GM19467 (cell line): Measurements from ENCODE around the gene TTC34.

Experiments used
- ATAC-seq: cut with Tn5 transposase; IDR thresholded peaks from one replicate; pipeline ENCODE4 v1.9.1; 2021; ENCODE audit warnings: mild to moderate bottlenecking, moderate library complexity; ENCODE audit not compliant: unreplicated experiment

Gene TTC34

GRCh38 chr1:2814511-2815075 lies 13.1 kb upstream of the TTC34 start:
- no peak for ATAC-seq

GRCh38 chr1:2812939-2813653 lies 11.6 kb upstream of the TTC34 start:
- ATAC-seq = no peak

GRCh38 chr1:2812136-2812535 lies 10.6 kb upstream of the TTC34 start:
- ATAC-seq = no peak

GRCh38 chr1:2811533-2811918 lies 10.0 kb upstream of the TTC34 start:
- ATAC-seq = no peak

- ATAC-seq = no peak
These were observed 9.5 kb upstream of the TTC34 start for GRCh38 chr1:2810899-2811532.

- ATAC-seq = no peak
These were observed 8.8 kb upstream of the TTC34 start for GRCh38 chr1:2810281-2810680.

GRCh38 chr1:2809656-2810055 lies 8.2 kb upstream of the TTC34 start:
- ATAC-seq = no peak

- ATAC-seq = no peak
These were observed 7.5 kb upstream of the TTC34 start for GRCh38 chr1:2808831-2809605.

- ATAC-seq = no peak
These were observed 6.9 kb upstream of the TTC34 start for GRCh38 chr1:2808386-2808705.

- no peak for ATAC-seq
These were observed 6.3 kb upstream of the TTC34 start for GRCh38 chr1:2807678-2808385.

GRCh38 chr1:2807036-2807435 lies 5.5 kb upstream of the TTC34 start:
- no peak for ATAC-seq

GRCh38 chr1:2806591-2806990 lies 5.1 kb upstream of the TTC34 start:
- no peak for ATAC-seq

- ATAC-seq = no peak
These were observed 4.4 kb upstream of the TTC34 start for GRCh38 chr1:2805801-2806430.

- ATAC-seq = no peak
These were observed 3.3 kb upstream of the TTC34 start for GRCh38 chr1:2804628-2805351.

- ATAC-seq = no peak
These were observed 2.6 kb upstream of the TTC34 start for GRCh38 chr1:2803931-2804627.

GRCh38 chr1:2803086-2803930 lies 1.8 kb upstream of the TTC34 start:
- no peak for ATAC-seq

GRCh38 chr1:2802421-2802961 lies 998 bp upstream of the TTC34 start:
- ATAC-seq = no peak

GRCh38 chr1:2801046-2801445 lies 447 bp downstream of the TTC34 start:
- ATAC-seq = no peak
